Measurements from ENCODE around the gene POGZ. TPM values are rescaled to one million over a fixed set of nuclear protein-coding genes. Genes with fewer than 3 reads are reported as not detected.

The POGZ gene, protein sequence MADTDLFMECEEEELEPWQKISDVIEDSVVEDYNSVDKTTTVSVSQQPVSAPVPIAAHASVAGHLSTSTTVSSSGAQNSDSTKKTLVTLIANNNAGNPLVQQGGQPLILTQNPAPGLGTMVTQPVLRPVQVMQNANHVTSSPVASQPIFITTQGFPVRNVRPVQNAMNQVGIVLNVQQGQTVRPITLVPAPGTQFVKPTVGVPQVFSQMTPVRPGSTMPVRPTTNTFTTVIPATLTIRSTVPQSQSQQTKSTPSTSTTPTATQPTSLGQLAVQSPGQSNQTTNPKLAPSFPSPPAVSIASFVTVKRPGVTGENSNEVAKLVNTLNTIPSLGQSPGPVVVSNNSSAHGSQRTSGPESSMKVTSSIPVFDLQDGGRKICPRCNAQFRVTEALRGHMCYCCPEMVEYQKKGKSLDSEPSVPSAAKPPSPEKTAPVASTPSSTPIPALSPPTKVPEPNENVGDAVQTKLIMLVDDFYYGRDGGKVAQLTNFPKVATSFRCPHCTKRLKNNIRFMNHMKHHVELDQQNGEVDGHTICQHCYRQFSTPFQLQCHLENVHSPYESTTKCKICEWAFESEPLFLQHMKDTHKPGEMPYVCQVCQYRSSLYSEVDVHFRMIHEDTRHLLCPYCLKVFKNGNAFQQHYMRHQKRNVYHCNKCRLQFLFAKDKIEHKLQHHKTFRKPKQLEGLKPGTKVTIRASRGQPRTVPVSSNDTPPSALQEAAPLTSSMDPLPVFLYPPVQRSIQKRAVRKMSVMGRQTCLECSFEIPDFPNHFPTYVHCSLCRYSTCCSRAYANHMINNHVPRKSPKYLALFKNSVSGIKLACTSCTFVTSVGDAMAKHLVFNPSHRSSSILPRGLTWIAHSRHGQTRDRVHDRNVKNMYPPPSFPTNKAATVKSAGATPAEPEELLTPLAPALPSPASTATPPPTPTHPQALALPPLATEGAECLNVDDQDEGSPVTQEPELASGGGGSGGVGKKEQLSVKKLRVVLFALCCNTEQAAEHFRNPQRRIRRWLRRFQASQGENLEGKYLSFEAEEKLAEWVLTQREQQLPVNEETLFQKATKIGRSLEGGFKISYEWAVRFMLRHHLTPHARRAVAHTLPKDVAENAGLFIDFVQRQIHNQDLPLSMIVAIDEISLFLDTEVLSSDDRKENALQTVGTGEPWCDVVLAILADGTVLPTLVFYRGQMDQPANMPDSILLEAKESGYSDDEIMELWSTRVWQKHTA (N-terminal part only)
- 10 to 100 TPM; 44.1 to 90.9 (median 72.7) TPM for total RNA-seq

GRCh38 chr1:151459331-151460046, at the start of gene POGZ:
Gene POGZ, minus strand, starts transcription at chr1:151459494. Its CDS starts 17,290 bp downstream, at chr1:151442204.
- DNase-seq, result peak; percentile 96
- peak within 1 kb of the TSS; percentile 80 to 93 (median 83) for H3K4me3 ChIP-seq
- H3K27ac ChIP-seq, result peak within 1 kb of the TSS; percentile 95 to 100 (median 98)
- 13 to 67% methylated on average over 3 to 28 of the region's 30 CpGs for WGBS, 2 donors (ENCODE audit: low coverage in 1 of 2)
- H3K9me3 ChIP-seq, result no peaks in the 10 kb centered on the region
- no peaks in the 10 kb centered on the region for H3K27me3 ChIP-seq
- in situ Hi-C loops (cut with MboI; ENCODE audit: low pct_ligation_motif_present in 1 of 4, low pct_unique_long_range_greater_than_20kb in 1 of 4, low sequenced_read_pairs in 3 of 4), result no loop called here
- no peaks in the 10 kb centered on the region for H3K36me3 ChIP-seq
- intact Hi-C loops (cut with DNase I; ENCODE audit: low total_unique reads), result no loop called here
- TF ChIP-seq EP300 (IDR thresholded peaks at IDR 0.05; ENCODE audit: low read depth), result no peak
- TF ChIP-seq POLR2A (IDR thresholded peaks at IDR 0.05), result peak; percentile 24
- TF ChIP-seq POLR2AphosphoS5 (IDR thresholded peaks at IDR 0.05), result peak; percentile 77 to 83 (median 83)
- peaks cover 16 to 38% (median 20%) of the 10 kb centered on the region in 4 donors for H3K4me1 ChIP-seq

GRCh38 chr1:151508833-151509232, 49.5 kb upstream of the POGZ start:
- TF ChIP-seq CTCF (IDR thresholded peaks at IDR 0.05) (no peak), EP300 (IDR thresholded peaks at IDR 0.05; ENCODE audit: low read depth) (peak; percentile 49), POLR2AphosphoS5 (IDR thresholded peaks at IDR 0.05) (no peak)
- DNase-seq, result peak; percentile 72
- in situ Hi-C loops (cut with MboI; ENCODE audit: low pct_ligation_motif_present in 1 of 4, low pct_unique_long_range_greater_than_20kb in 1 of 4, low sequenced_read_pairs in 3 of 4), result no loop called here
- intact Hi-C loops (cut with DNase I; ENCODE audit: low total_unique reads), result no loop called here
- H3K27me3 ChIP-seq, result no peaks in the 10 kb centered on the region
- H3K4me3 ChIP-seq, result no peak overlapping the region
- peaks cover 7 to 30% (median 25%) of the 10 kb centered on the region in 4 donors for H3K4me1 ChIP-seq
- WGBS, 2 donors (ENCODE audit: low coverage in 1 of 2), result 70 to 80% methylated on average over 2 to 6 of the region's 6 CpGs
- no peaks in the 10 kb centered on the region for H3K9me3 ChIP-seq
- H3K36me3 ChIP-seq, result no peaks in the 10 kb centered on the region
- peak overlapping the region; percentile 85 to 90 (median 88) for H3K27ac ChIP-seq

GRCh38 chr1:151504759-151505158, 45.5 kb upstream of the POGZ start:
- no peaks in the 10 kb centered on the region for H3K36me3 ChIP-seq
- WGBS, 2 donors (ENCODE audit: low coverage in 1 of 2), result 67 to 86% methylated on average over 1 to 4 of the region's 4 CpGs
- H3K27ac ChIP-seq, result no peak overlapping the region
- DNase-seq, result no peak
- H3K9me3 ChIP-seq, result no peaks in the 10 kb centered on the region
- intact Hi-C loops (cut with DNase I; ENCODE audit: low total_unique reads) (no loop called here), in situ Hi-C loops (cut with MboI; ENCODE audit: low pct_ligation_motif_present in 1 of 4, low pct_unique_long_range_greater_than_20kb in 1 of 4, low sequenced_read_pairs in 3 of 4) (no loop called here)
- no peak for TF ChIP-seq POLR2A (IDR thresholded peaks at IDR 0.05)
- TF ChIP-seq CTCF (IDR thresholded peaks at IDR 0.05), result no peak
- TF ChIP-seq POLR2AphosphoS5 (IDR thresholded peaks at IDR 0.05), result no peak
- TF ChIP-seq EP300 (IDR thresholded peaks at IDR 0.05; ENCODE audit: low read depth), result no peak
- peaks cover 0 to 28% (median 11%) of the 10 kb centered on the region in 4 donors for H3K4me1 ChIP-seq
- no peaks in the 10 kb centered on the region for H3K27me3 ChIP-seq
- H3K4me3 ChIP-seq, result no peak overlapping the region

DNA sequence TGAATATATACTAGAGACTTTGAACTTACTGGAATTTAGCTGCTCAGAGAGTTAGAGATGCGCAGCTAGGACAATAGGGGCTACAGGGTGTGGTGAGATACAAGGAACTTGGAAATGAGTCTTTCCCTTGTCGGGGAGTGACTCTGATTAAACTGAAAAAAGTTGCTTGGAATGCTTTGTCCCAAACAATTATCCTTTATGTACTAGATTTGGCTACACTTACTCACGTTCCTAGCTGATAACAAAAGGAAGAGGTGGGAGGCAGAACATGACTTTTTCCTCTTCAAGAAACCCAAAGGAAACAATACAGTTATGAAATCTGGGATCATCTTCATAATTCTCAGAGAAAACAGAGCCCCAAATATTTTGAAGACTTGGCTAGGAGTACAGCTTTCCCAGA, 45.0 kb upstream of the POGZ start:
- DNase-seq, result no peak
- 36 to 41% methylated on average over 3 of the region's 3 CpGs for WGBS, 2 donors (ENCODE audit: low coverage in 1 of 2)
- TF ChIP-seq POLR2A (IDR thresholded peaks at IDR 0.05) (no peak), CTCF (IDR thresholded peaks at IDR 0.05) (no peak), EP300 (IDR thresholded peaks at IDR 0.05; ENCODE audit: low read depth) (no peak), POLR2AphosphoS5 (IDR thresholded peaks at IDR 0.05) (no peak)
- no peak overlapping the region for H3K4me3 ChIP-seq
- intact Hi-C loops (cut with DNase I; ENCODE audit: low total_unique reads) (no loop called here), in situ Hi-C loops (cut with MboI; ENCODE audit: low pct_ligation_motif_present in 1 of 4, low pct_unique_long_range_greater_than_20kb in 1 of 4, low sequenced_read_pairs in 3 of 4) (no loop called here)
- H3K36me3 ChIP-seq, result no peaks in the 10 kb centered on the region
- no peak overlapping the region for H3K27ac ChIP-seq
- H3K4me1 ChIP-seq, result peaks cover 0 to 27% (median 6%) of the 10 kb centered on the region in 4 donors
- H3K27me3 ChIP-seq, result no peaks in the 10 kb centered on the region
- no peaks in the 10 kb centered on the region for H3K9me3 ChIP-seq
